NCI-H345 treated with DMSO at 0.1 percent for 48 hours (cell line): ENCODE measurements around the gene RALGAPA2.
A peak's percentile ranks its signal among the peaks of the same experiment; 100 is the strongest.

Experiments used
- DNase-seq: peaks from one replicate; lab custom pipeline; 2025; ENCODE audit not compliant: unreplicated experiment; lab: John Stamatoyannopoulos, UW

Gene RALGAPA2

DNA sequence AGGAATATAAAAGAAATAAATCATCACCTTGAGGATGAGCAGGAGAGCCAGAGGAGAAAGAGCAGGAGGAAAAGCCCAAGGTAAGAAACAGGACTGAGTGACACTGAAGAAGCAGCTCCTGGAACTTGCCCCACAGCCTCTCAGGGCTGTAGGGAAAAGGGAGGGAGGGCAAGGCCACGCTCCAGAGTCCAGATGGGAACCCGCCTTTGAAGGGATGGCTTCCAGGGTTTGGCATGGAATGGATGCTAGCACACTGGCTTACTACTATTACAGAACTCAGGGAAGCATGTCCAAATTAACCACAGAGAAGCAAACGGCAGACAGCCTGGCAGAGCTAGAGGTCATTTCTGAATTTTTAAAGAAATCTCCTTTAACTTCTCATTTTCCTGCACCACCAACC lies 26.8 kb downstream of the RALGAPA2 start:
- DNase-seq = no peak

DNA sequence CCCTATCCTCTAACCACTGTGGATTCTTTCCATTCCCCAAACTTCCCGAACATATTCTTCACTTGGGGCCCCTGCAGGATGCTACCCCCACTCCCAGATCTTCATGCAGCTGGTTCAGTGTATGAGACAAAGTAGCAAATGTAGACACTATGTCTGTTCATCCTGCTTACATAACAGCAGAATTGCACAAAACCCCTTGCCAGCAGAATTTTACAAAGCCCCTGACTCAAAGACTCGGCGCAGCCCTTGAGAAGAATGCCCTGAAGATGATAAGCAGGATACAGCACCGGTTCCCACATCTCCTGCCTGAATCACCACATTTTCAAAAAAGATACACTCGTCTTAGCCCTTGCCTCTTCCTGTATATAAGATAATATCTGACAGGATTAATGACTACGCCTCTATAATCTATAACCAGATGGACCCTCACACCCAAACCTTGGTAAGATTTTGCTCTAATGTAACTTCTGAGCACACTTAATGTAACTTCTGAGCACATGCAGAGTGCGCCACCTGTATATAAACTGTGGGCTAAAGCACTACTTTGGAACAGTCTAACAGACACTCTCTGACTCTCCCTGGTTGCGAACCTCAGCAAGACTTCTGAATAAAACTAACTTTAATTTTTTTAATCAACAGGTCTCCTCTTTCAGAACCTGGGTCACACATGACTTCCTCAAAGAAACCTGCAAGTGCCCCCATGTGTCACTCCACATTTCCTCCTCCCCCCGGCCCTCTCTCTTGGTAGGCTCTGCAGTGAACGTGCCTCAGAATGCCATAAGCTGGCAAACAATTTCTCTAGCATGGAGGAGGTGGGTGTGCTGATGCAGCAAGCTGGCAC lies 28.7 kb downstream of the RALGAPA2 start:
- DNase-seq = no peak

DNA sequence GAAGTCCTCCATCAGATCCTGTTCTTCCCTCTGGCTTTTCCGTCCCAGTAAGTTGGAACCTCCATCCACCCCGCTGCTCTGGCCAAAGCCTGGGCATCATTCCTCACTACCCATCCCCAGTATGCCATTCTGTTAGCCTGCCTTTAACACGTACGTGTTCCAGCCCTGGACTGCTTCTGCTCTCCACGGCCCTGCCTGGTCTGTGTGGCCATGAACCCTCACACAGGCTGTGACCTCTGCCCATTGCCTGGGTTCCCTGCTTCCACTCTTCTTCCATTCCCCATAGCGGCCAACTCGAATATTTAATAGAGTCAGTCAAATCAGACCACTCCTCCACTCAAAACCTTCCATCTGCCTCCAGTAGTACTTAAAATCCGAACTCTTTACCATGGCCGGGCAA lies 29.4 kb downstream of the RALGAPA2 start:
- DNase-seq = no peak

DNA sequence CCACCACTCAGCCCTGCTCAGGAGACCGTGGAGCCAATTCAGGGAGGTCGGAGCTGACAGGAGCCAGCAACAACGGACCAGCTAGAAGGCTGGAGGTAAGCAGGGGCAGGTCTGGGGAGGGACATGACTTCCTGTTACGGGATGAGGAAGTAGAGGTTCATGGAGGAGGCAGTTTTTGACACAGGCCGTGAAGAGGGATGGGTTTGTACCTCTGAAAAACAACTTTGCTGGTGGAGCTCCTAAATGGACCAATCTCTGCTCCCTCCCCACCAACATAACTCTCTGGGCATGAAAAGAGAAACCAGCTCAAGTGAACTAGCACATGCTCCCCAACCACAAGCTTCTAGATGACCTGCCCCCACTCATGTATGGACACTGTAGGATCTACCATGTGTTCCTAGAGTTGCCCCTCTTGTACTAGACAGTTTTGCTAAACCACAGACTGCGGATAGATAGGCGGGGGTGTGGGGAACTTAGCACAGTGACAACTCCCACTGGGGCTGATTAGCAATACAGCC lies 31.4 kb downstream of the RALGAPA2 start:
- DNase-seq = no peak

DNA sequence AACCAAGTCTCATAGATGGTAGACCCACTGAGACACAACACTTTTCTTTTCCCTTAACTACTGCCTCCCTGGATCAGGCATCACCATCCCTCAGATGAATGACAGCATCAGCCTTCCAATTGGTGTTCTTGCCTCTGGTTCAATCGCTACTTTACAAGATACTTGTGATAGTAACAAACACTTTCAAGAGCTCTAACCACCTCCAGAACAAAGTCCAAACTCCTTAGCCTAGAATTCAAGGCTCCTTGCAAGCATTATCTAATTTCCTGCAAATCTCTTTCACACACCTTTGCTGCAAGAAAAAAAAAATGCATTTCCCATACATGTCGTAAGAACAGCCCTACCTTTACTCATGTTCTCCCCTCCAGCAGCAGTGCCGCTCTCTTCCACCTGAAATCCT lies 33.1 kb downstream of the RALGAPA2 start:
- no peak for DNase-seq

DNA sequence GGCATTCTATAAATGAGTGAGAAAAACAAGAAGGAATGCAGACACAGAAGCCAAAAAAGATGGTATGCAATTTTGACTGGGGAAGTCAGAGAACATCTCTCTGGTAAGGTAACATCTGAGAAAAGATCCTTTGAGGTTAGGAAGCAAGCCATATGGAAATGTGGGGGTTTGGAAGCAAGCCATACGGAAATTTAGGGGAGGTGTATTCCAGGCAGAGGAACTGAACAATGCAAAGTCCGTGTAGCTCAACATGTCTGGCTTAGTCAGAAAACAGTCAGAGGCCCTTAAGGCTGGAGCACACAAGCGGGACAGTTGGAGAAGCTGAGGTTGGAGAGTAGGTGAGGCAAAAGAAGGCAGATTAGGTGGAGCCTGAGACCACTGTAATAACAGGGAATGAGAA lies 35.3 kb downstream of the RALGAPA2 start:
- DNase-seq = no peak

DNA sequence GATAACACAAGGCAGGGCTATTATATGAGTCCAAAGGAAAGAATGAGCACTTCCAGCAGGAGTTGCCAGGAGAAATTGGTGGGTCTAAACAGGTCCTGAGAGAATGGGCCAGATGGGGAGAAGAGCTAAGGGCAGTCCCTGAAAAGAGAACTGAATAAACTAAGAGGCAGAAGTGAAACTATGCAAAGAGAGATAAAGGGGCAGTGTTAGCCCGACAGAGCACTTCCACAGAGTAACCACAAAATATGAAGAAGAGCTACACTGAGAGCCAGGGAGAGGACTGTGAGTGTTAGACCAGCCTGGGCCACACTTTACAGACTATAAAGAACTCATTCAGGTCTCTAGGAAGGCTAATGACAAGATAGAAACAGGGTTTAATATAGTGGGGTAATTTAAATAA lies 43.8 kb downstream of the RALGAPA2 start:
- DNase-seq = no peak

DNA sequence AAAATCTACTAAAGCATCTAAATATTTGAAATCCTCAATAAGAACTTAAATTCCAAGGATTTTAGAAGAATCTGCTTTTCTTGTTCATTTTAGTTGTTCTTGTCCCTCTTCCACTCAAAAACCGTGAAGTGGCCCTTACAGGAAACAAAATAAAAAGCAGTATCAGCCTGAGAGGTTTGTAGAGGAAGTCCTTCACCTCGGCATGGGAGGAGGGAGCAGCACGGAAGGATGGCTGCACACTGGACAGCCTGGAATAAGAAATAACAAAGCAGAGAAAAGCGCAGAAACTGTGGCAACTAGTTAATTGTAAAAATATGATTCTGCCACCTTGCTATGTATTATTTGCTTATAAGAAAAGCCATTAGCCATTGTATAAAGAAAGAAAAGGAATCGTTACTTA lies 46.1 kb downstream of the RALGAPA2 start:
- DNase-seq = no peak

DNA sequence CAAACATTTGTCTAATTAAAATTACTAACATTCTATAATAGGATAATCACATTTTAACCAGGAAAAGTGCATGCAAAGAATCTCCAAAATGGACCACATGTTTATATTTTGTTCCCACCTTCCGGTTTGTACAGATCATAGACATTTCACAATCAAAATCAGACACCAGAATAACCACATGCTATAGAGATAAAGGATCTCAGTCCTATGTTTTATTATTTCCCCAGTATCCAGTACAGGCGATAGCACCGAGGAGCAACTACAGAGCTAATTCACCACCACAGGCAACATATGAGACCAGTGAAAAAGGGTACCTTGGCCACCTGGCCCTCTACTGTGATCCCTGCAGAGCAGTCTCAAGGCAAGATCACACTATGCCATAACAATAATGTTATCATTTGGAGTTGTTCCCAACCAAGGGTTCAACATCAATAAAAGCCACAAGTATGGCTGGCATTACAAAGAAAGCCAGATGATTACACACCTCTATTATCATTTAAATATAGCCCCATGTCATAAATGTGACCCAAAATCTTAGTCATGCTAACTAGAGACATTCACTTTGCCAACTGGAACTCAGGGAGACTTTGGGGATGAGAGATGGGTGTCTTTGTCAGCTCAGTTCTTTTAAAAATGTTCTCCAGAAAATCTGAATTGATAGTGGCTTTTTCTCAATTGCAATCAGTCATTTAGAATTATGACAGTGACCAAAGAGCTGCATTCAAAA lies 46.7 kb downstream of the RALGAPA2 start:
- DNase-seq = no peak

DNA sequence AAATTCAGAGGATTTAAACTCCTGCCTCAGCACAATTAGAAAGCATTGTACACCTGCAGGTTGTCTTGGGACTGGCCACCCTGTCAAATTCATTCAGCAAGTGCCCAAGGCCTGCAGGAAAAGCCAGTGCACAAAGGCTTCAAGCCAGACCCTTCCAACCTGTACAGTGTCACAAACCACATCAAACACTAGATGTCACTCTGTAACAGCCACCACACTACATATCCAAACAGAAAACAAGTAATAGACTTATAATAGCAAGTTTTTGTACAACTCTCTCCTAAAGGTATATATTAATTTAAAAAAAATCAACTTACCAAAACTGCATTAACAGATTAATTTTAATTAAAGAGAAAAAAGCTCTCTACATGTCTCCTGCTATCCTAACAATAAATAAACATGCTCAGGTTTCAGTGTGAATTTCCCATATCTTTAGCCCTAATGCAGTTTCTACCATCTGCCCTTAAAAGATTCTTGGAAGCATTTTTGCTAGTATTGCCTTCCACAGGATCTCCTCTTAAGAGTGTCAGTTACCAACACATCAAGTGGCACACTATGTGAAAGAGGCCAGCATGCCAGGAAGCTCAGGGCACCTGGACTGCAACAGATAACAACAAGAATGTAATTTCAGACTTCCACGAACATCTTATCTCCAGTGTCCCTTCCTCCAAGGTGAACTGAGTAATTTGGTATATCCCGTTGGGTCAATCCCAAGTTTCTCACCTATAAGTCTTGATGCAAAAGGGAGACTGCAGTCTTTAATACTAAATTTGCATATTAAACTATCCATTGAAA lies 47.5 kb downstream of the RALGAPA2 start:
- peak; percentile 64 for DNase-seq

DNA sequence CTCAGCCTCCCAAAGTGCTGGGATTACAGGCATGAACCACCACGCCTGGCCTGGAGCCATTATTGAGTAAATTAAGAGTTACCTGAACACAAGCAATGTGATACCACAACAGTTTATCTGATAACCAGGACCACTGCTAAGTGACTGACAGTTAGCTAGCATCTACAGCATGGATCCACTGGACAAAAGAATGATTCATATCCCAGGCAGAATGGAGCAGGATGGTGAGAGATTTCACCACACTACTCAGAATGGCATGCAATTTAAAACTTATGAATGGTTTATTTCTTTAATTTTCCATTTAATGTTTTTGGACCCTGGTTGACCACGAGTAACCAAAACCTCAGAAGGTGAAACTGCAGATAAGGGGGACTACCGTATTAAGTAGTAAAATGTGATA lies 48.6 kb downstream of the RALGAPA2 start:
- DNase-seq = no peak

DNA sequence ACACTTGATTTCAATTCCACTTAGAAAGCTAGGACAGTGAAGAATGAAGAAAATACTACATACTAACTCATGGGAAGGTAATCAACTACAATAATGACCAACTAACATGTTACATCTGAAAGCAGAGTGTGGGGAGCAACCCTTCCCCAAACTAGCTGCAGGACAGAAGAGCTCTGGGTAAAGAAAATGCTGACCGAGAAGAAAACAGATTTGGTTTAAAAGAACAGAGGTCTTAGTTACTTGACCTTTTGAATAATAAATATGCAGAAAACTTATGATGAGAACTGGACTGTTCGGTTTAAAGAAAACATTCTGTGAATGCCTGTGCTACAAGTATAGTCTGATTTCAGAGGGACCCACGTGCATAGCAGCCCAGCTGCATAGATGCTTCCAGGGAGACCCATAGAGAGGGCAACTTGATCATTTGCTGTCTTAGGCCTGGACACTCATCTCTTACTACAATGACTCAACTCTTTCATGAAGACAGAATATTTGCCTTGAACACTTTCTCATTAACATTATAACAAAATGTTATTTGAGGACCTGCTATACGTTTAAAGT lies 53.5 kb downstream of the RALGAPA2 start:
- no peak for DNase-seq

DNA sequence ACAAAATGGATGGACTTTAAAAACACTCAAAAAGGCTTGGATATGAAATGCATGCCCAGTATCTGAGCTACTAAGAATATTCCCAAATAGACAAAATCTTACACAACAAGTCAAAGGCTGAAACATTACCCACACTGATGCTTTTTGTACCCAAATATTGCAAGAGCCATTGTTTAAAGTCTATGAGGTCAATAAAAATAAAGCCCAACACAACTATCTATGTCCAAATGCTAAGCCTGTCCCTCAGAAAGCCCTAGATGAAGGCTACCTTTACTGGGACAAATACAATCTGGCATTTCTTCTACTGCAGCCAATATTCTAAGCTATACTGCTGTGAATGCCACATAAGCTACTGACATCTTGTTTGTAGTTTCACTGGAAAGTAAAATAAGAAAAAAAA lies 54.3 kb downstream of the RALGAPA2 start:
- no peak for DNase-seq

DNA sequence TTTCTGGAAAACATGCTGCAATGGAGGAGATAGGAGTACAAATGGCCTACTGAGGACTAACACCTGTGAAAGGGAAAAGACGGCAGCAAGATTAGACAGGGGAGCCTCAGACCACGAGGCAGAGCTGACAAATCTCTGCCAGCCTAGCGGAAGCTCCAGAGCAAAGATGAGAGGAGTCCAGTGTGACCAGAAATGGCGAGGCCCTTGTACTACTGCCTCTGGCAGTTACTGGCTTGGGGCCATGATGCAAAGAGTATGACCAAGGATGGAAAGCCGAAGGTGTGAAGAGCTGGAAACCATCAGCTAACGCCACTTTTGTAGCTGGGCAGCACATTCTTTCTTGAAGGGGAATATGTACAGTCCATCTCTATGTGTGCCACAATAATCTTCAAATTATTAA lies 55.4 kb downstream of the RALGAPA2 start:
- no peak for DNase-seq

DNA sequence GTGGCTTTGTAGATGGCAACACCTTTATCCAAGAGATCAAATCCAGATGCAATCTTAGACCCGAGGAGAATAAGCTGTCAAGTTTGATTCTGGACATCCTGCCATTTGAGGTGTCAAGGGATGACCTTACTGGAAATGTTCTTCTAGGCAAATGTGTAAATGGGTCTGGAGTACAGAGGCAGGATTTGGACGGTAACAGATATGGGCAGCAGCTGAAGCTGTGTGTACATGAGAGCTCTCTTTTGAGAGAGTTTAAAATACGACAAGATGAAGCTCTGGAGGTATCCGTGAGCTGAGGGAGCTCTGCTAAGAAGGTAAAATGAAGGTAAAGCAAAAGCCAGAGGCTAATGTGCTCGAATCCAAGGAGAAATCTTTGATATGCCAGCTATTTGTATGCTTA lies 56.6 kb downstream of the RALGAPA2 start:
- DNase-seq = no peak

DNA sequence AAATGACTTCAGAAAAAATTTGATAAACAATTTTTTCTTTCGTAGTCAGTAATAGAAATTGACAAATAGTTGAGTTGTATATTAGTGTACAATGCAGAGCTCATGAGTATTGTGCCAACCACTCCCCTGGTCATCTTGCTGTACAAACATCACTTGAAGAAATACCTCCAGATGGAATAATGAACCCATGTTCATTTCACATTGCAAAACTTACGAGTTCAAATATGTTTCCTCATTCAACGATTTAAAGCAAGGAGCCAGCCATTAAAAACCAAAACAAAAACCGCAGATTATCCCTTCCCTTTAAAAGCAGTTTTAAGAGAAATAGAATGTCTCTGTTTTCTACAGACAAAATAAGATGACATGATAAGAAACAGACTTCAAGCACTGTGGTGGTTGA lies 62.5 kb downstream of the RALGAPA2 start:
- no peak for DNase-seq

DNA sequence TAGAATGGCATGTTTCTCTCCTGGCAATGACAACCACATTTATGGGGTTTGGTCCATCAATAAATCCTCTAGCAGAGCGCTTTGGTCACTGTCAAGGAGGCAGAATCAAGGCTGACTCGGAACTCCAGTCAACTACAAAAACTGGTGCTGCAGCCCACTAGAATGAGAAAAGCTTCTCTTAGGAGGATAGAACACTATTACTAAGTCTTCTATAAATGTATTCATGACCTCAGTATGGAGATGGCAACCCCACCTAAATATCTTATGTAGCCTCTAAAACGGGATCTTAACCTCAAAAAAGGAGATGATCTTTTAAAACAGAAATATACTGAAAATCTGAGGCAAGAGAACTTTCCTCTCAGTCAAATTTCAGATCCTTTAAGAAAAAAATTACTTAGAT lies 68.5 kb downstream of the RALGAPA2 start:
- no peak for DNase-seq

DNA sequence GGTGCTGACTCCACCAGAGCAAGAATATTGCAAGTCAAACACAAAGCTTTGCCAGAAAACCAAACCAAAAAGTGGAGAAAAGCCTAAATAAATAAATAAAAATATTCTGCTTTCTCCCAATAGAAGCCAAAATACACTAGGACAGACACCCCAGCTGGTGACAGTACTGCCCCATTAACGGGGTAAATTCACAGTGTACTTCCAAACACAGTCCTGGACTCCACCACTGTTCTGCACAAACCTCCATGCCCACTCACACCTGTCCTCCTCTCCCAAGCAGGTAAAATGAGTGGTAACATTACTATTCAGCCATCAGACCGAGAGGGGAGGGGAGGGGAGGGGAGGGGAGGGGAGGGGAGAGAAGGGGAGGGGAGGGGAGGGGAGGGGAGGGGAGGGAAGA lies 70.7 kb downstream of the RALGAPA2 start:
- no peak for DNase-seq

DNA sequence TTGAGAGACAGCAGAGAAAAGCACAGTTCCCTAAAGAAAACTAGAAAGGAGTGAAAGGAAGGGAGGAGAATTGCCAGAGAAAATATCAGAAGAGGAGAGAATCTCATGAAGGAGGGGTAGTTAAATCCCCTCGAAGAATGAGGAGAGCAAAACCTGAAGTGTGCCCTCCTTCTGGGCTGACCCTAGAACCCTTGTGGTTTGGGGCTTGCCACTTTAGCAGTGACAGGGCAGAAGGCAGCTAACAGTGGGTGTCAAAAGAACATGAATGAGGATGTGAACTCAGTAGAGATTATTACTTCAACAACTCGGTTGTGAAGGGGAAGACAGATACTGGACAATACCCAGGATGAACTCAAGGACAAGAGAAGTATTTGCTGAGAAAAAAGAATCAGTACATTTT lies 73.6 kb downstream of the RALGAPA2 start:
- no peak for DNase-seq

DNA sequence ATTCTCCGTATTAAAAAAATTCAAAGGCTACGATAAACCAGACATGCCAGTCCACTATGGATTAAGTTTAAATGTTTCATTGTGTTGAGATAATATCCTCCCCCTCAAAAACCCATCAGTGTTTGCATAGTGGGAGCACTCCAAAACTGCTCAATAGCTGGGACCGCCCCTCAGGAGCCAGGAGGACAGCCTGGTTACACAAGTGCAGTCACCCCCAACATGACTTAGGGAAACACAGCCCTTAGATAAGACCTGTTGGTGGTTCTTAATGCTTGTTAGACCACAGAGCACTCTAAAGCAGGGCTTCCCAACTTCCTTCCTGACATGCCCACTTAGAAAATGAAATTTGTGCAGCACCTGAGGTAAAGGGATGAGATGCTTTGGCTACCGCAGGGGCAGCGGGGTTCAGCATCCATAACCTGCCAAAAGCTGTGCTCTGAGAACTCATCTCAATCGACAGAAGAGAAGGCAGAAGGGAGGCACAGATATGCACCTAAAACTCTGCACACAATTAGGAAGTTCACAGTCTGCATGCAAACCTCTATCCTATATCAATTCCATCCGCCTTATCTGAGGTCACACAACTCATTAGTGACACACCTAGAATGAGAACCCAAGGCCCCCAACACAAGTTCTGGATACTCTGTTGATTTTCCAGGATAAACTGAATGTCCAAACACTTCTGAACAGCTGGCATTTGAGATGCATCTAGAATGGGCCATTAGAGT lies 74.3 kb downstream of the RALGAPA2 start:
- peak; percentile 42 for DNase-seq

DNA sequence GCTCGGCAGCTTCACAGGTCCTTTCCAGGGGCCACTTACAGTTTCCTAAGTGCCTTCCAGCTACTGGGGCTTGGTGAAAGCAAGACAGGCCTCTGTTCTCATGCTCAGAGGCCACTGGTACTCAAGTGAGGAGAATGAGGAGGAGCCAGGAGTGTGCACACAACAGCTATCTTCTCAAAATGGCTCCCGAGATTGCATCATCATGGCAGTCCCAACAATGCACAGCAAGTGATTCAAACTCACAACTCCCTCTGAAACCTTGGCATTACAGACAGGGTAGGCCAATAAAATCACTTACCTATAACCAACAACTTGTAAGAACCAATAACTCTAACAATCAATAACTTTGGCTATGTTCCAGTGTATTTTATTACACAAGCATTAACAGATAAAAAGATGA lies 77.4 kb downstream of the RALGAPA2 start:
- no peak for DNase-seq
